Measurements from ENCODE around the gene FMNL2.
"Not testable (repeated sequence)": the region's sequence is repeated elsewhere in the genome, so short reads cannot be mapped to it uniquely, and the experiment has no call there.

The FMNL2 gene

DNA sequence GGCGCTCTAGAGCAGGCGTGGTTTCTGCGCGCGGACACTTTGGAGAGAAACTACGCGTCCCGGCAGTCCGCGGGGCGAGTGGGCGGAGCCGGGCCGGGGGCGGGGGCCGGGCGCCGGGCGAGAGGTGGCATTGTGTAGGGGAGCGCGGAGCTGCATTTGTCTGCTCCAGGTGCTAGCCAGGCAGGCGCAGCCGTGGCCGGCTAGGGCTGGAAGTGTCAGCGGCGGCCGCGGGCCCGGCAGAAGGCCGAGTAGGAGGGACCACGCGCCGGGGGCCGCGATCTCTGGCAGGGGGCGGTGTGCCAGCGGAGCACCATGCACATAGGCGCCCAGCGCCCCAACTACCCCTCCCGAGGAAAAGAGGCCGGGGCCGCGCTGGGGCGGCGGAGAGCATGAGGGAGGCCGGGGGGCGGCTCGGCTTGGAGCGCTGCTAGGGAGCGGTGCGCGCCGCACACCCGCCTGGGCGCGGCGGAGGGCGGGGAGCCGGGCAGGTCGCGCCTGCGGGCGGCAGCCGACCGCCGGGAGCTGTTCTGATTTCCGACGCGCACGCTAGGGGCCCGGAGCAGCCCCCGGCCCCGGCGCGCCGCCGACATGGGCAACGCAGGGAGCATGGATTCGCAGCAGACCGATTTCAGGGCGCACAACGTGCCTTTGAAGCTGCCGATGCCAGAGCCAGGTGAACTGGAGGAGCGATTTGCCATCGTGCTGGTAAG lies at the start of gene FMNL2:
FMNL2 (plus strand) TSS at position 159 of the 710 bp plus-strand sequence.
- DNase-seq (ENCODE audit: low read depth in 3 of 3), result peak in 1 of 3 donors; percentile 43

DNA sequence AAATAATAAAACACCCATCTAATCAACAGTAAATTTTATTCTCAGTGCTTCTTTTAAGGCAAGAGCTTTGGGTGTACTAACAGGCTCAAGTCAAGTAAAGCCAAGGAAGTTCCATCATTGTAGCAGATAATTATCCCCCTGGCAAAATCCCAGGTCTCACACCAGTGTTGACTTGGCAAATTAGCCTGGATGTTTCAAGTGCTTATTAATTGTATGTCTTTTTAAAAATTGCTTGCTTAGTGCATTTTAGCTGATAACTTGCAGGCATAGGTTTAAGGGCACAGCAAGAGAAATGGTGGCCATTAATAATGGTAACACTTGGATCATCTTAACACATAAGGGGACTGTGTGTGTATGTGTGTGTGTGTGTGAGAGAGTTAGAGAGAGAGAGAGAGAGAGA lies 42.0 kb upstream of the FMNL2 start:
- no peak for DNase-seq (ENCODE audit: low read depth in 3 of 3)

DNA sequence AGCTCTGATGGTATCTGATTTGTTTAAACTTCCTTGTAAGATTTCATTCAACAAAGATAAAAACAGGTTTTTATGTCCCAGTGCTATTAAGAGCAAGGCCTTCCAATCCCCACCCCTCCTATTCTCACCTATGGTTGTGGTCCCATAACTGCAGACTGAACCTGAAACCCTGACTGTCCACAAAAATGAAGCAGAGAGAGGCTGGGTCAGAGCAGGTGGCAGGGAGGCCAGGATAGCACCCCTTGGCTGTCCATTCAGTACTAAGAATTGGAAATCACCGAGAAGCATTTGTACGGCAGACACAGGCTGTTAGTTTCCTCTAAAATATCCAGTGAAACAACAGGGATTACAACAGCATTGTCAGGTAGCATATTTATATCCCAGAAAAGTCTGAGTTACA lies 37.3 kb upstream of the FMNL2 start:
- no peak for DNase-seq (ENCODE audit: low read depth in 3 of 3)

DNA sequence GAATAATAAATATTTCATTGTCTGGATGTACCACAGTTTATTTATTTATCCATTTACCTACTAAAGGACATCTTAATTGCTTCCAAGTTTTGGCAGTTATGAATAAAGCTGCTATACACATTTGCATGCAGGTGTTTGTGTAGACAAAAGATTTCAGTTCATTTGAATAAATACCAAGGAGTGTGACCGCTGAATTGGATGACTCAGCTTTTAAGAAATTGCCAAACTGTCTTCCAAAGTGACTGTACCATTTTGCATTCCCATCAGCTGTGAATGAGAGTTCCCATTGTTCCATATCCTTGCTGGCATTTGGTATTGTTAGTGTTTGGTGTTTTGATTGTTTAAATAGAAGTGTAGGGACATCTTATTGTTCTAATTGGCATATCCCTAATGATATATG lies 36.2 kb upstream of the FMNL2 start:
- no peak for DNase-seq (ENCODE audit: low read depth in 3 of 3)

DNA sequence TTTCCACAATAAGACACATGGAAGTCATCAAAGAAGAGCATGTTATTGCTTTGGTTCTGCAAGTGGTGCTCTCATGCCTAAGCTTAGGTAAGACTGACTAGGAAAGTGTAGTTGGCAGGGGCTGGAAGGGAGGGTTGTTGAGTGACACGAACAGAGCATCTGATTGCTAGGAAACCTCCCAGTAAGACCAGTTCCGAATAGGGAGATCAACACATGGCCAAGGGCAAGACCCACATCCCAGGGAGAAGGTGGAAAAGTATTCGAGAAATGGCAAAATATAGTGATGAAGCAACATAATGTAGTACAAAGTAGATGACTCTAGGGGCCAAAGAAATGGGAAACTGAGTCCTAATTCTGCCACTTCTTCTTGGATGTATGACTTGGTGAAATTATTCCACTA lies 33.8 kb upstream of the FMNL2 start:
- no peak for DNase-seq (ENCODE audit: low read depth in 3 of 3)

DNA sequence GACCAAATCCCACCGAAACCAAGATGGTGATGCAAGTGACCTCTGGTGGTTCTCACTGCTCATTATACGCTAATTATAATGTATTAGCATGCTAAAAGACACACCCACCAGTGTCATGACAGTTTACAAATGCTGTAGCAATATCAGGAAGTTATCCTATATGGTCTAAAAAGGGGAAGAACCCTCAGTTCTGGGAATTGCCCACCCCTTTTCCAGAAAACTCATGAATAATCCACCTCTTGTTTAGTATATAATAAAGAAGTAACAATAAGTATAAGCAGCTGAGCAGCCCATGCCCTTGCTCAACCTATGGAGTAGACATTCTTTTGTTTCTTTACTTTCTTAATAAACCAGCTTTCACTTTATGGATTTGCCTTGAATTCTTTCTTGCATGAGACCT lies 31.0 kb upstream of the FMNL2 start:
- DNase-seq (ENCODE audit: low read depth in 3 of 3), result no peak

DNA sequence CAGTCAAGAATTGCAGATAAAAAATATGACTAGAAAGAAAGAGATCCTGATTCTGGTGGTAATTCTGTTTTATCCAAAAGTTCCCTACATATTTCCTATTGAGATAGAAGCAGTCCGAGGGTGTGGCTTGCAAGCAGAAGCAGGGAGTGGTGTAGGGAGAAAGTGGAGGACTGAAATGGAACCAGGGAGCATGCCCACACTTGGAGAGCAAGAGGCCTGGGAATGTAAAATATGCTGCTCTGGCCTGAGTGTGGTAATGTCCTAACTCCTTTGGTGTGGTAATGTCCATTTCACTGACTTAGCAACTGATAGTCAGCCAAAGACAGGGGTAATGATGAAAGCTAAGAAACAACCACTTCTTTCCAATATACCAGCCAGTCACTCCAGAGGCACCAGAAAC lies 30.1 kb upstream of the FMNL2 start:
- DNase-seq (ENCODE audit: low read depth in 3 of 3), result no peak

DNA sequence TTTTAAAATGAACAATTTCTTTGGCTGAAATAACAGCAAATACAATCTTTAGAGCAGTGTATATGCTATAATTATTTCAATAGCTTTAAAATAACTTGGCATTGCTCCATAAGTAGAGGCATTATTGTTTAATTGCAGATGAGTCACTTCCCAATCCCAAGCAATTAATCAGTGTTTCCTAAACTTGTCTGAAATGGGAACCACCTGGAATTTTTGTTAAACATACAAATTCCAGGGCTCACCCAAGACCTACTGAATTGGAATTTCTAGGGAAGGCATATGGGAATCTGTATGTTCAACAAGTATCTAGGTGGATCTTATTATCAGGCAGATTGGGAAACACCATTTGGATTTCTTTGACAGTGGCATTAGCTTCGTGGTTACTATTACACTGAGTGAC lies 27.1 kb upstream of the FMNL2 start:
- no peak for DNase-seq (ENCODE audit: low read depth in 3 of 3)

DNA sequence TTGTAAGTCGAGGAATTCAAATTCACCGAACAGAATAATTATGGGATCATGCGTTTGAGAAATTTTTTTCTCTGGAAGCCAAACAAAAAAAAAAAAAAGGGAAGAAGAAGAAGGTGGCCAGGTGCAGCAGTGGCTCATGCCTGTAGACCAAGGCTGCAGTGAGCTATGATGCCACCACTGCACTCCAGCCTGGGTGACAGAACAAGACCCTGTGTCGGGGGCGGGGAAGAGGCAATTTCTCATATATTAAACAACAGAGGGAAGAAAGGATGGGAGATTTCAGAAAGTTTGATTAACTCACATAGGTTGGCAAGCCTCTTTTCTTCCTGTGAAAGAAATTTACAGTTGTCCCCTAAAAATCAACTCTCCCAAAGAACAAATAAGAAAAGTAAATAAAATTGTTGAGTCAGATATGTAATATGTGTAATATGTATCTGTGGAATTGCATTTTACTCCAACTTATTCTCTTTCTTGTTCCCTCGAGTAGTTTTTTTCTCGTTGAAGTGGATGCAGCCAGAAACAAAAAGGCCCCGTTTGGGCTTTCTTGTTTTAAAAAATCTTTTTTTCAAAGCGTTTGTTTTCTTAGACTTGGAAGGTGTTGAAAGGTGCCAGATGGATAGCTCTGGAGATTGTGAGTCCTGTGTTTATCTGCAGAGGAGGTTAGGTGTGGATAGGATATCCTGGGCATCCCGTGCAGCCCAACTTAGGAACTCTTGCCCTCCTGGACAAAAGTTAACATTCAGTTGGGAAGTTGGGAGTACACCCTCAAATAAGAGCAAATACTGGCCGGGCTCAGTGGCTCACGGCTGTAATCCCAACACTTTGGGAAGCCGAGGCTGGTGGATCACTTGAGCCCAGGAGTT lies 25.4 kb upstream of the FMNL2 start:
- no peak for DNase-seq (ENCODE audit: low read depth in 3 of 3)

DNA sequence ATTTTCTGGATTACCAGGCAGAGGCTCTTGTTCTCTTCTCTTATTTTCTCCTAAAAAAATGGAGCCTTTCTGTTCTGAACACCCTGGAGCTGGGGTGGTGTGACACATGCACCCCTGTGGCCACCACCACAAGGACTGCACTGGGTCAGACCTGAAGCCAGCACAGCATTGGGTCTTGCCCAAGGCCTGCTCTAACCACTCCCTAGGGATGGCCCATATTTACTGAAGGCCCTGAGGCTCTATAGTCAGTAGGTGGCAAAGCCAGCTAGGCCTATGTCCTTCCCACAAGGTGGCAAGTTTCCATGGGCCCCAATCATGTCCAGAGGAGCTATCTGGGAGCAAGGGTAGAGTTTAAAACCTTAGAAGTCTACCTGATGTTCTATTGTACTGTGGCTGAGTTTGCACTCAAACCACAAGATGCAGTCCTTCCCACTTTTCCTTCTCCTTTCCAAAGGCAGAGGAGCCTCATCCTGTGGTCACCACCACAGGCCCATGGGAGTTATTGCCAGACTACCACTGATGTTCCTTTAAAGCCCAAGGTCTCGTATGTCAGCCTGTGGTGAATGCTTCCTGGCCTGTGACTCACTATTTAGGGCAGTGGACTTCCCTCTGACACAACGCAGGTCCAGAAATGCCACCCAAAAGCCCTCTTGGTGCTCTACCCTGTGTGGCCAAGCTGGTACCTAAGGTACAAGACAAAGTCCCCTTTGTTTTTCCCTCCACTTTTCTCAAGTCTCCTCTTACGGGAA lies 15.0 kb upstream of the FMNL2 start:
- no peak for DNase-seq (ENCODE audit: low read depth in 3 of 3)

DNA sequence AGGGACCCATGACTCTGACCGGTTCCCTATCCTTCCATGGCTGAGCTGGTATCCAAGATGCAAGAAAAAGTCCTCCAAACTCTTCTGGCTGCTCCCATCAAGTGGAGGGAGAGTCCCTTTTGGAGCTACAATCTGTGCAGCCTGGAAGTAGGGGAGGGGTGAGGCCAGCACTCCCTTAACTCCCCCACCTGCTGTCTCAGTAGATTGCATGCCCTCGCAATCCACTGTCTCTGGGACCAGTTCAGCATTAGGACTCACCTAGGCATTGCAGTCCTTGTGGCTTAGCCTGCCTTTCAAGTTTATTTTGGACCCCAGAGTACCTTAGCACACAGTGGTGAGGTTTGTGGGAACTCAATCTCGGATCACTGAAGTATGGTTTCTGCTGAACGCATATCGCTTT lies 14.2 kb upstream of the FMNL2 start:
- no peak for DNase-seq (ENCODE audit: low read depth in 3 of 3)

DNA sequence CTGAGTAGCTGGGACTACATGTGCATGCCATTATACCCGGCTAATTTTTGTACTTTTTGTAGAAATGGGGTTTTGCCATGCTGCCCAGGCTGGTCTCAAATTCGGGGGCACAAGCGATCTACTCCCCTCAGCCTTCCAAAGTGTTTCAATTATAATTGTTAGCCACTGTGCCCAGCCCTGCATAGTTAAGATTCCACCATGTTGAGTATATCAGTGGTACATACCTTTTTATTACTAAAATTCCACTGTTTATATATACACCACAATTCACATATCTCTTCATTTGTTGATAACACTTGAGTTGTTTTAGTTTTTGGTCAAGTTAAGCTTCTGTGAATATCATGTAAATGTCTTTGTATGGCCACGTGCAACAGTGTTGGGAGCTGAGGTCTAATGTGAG lies 12.8 kb upstream of the FMNL2 start:
- no peak for DNase-seq (ENCODE audit: low read depth in 3 of 3)

DNA sequence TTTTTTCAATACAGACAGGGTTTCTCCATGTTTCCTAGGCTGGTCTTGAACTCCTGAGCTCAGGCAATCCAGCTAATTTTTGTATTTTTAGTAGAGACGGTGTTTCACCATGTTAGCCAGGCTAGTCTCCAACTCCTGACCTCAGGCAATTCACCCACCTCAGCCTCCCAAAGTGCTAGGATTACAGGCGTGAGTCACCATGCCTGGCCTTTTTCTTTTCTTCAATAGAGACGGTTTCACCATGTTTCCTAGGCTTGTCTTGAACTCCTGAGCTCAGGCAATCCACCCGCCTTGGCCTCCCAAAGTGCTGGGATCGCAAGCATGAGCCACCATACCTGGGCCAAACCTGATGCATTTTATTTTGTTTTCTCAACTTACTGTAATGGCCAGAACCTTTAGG lies 9.8 kb upstream of the FMNL2 start:
- not testable (repeated sequence) for DNase-seq (ENCODE audit: low read depth in 3 of 3)

DNA sequence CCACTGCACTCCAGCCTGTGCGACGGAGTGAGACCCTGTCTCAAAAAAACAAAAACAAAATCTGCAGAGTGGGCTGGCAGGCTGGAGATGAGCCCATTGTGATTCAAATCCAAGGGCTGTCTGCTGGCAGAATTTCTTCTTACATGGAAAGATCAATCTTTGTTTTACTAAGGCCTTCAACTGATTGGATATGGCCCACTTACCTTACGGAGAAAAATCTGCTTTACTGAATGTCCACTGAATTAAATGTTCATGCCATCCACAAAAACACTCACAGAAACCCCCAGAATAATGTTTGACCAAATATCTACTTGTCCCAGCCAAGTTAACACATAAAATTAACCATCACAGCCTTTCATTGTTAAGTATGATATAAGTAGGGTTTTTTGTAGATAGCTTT lies 8.3 kb upstream of the FMNL2 start:
- DNase-seq (ENCODE audit: low read depth in 3 of 3), result no peak

DNA sequence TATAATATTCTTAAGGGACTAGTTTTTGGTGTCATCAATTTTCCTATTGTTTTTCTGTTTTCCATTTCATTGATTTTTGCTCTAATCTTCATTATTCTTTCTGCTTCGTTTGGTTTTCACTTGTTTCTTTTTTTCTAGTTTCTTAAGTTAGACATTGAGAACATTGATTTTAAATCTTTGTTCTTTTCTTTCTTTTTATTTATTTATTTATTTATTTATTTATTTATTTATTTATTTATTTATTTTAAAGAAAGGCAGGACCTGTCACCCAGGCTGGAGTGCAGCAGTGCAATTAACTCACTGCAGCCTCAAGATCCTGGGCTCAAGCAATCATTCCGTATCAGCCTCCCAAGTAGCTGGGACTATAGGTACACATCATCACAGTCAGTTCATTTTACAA lies 7.0 kb upstream of the FMNL2 start:
- no peak for DNase-seq (ENCODE audit: low read depth in 3 of 3)

DNA sequence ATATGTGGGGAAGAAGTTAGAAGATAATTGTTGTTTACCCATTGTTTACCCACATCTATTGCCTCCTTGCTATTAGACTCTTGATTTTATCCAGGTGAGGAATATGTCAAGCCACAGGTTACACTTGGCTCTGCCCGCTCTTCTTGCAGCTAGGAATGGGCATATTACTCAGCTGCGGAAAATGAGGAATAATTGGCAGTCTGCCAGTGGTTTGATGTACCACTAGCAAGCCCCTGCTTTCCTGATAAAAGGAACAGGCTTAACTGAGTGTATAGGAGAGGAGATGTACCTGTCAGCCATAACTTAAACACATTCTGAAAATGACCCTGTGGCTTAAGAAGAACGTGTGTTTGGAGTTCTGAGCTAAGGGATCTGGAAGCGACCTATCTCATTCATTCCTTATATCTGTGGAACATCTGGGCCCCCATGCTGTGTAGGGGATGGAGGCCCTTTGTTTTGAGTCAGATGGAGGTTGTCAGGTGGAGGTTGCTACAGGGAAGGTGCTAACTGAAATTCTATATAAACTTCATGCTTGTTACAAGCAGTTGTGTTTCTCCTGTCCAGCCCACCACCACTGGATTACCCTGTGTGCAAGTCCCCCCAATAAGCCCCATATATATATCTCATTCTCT lies 4.6 kb upstream of the FMNL2 start:
- DNase-seq (ENCODE audit: low read depth in 3 of 3), result no peak

DNA sequence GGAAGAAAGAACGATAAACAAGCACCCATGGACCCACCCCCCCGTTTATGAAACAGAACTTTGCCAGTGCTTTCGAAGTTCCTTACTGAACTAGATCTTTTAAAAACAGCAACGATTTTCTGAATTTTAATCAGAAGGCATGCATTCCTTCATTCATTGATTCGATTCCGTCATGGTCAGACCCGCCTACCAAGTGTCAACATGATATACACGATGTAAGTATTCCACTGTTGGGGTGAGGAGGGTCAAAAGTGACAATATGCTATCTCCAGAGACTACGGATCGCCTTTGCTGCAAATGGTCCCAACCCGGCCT lies 316 bp upstream of the FMNL2 start:
- no peak for DNase-seq (ENCODE audit: low read depth in 3 of 3)

DNA sequence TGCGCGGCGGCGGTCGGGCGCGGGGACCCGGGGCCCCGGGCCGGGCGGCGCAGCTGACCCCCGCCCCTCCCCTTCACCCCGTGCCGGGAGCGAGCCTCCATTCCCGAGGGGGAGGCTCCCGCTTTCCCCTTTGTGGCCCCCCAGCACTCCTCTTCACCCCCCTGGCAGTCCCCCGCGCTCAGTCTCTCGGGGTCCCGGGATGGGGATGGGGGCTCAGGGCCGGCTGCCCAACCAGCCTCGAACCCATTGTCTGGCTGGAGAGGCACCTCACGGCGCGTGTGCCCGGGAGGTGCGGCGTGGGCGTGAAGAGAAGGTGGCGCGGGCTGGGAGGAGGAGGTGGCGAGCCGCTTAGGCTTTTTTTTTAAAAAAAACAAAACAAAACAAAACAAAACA lies 748 bp downstream of the FMNL2 start:
- no peak for DNase-seq (ENCODE audit: low read depth in 3 of 3)

DNA sequence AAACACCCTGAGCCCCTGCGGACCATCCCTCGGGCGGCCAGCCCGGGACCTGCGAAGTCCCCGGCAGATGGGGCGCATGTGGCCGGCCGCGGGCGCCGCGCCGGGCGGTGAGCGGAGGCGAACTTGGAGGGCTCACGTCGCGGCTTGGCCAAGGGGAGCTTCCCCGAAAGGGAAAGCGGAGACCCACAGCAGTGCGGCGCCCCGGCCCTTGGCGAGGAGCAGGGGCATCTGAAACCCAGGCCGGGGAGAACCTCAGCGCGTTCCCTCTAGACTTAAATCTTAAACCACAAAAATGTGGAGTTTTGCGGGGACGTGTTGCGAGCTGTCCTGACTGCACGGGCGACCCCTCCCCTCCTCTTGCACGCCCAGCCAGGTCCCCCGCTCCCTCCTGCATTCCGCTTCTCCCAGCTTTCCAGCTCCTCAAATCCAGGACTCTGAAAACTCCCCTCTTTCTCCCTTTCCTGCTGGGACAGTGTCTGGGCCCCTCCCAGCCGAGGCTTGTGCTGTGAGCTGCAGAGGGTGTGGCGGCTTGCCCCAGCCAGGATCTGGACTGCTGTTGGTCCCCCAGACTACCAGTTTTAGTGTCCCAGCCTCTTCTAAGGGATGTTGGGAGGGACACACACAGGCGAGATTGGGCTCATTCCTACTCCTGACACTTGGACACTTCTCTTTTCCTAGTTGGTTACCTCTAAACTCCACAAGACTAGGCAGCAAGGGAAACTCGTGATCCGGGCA lies 1.3 kb downstream of the FMNL2 start:
- no peak for DNase-seq (ENCODE audit: low read depth in 3 of 3)

DNA sequence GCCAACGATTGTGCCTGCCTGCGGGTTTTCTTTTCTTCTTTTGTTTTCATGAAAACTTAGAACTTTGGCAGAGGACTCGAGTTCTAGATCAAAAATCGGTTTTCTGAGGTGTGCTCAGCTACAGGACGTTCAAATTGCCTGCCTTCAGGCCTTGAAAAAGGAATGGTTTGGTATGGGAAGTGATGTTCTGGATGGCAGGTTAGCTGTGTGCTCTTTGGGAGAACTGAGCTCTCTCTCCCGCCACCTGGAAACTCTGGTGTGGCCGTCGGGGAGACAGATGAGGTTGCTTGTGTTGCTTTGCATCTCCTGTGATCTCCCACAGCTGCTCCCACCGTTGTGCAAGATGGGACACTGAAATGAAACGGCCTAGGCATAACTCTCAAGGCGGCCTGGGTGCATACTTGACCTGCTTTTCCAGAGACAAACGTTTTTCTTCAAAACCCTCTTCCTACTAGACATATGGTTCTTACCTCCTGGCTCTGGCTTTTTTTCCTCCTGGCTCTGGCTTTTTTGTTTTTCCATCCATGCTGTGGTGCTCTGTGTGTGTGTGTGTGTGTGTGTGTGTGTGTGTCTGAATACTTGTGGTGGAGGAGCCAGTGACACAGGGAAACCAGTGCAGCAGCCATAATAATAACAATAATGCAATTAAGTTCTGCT lies 2.0 kb downstream of the FMNL2 start:
- no peak for DNase-seq (ENCODE audit: low read depth in 3 of 3)

DNA sequence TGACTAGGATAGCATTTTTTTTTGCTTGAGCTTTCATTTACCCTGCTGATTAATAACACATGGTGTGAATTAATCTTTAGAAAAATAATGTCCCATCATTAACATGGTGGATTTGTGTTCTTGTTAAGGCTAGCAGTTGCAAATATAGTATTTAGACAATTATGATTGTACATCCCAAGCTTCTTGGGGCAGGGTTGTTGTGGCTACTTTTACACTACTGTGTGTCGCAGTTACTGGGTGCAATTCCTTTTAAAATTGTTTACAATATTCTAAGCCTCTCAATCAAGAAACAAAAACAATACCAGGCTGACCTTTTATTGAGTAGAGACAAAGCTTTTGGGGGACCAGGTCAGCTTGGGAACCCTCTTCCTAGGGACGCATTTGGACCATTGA lies 2.5 kb downstream of the FMNL2 start:
- no peak for DNase-seq (ENCODE audit: low read depth in 3 of 3)

Measured in stimulated activated CD4-positive, alpha-beta T cell treated with anti-CD3 and anti-CD28 coated beads, TNF-alpha, amount 100 ng/mL, for 48 hours (primary cell).